Heart left ventricle (tissue), 16 donors: ENCODE results near the gene ARHGAP15. TPM values are rescaled to one million over a fixed set of nuclear protein-coding genes. Genes with fewer than 3 reads are reported as not detected.

Experiments
- ATAC-seq, 4 donors: fragments of 200-7000 bp; cut with Tn5 transposase; one replicate each; pipeline ENCODE4 v1.9.1; 2020 to 2022; ENCODE audit warnings: moderate library complexity in 4 of 4, mild to moderate bottlenecking in 3 of 4, moderate number of reproducible peaks in 1 of 4
- DNase-seq, 5 donors: peaks; one replicate each; pipeline ENCODE4 v3.0.0-alpha.2; 2020
- H3K27ac ChIP-seq, 12 donors: fragments of 200-600 bp; sonication (generic) in 4 of 12; one replicate each; pipeline versions ENCODE4 v1.5.0 to v1.8.0; 2016 to 2022; ENCODE audit warnings: mild to moderate bottlenecking in 2 of 12
- H3K27me3 ChIP-seq, 9 donors: fragments of 200-600 bp; sonication (generic) in 2 of 9; one replicate each; pipeline versions ENCODE4 v1.5.1 to v1.8.0; 2016 to 2022; ENCODE audit warnings: mild to moderate bottlenecking in 3 of 9
- H3K36me3 ChIP-seq, 9 donors: fragments of 200-600 bp; sonication (generic) in 2 of 9; one replicate each; pipeline versions ENCODE4 v1.5.0 to v1.8.0; 2018 to 2022; ENCODE audit warnings: mild to moderate bottlenecking in 2 of 9
- H3K4me1 ChIP-seq, 12 donors: fragments of 200-600 bp; sonication (generic) in 4 of 12; one replicate each; pipeline versions ENCODE4 v1.5.0 to v1.8.0; 2016 to 2022; ENCODE audit warnings: mild to moderate bottlenecking in 3 of 12
- H3K4me3 ChIP-seq, 12 donors: fragments of 200-600 bp; sonication (generic) in 4 of 12; one replicate each; pipeline versions ENCODE4 v1.5.0 to v1.8.0; 2017 to 2022; ENCODE audit warnings: mild to moderate bottlenecking in 9 of 12, moderate library complexity in 4 of 12
- H3K9me3 ChIP-seq, 12 donors: fragments of 200-600 bp; sonication (generic) in 4 of 12; one replicate each; pipeline versions ENCODE4 v1.5.0 to v1.8.0; 2016 to 2022; ENCODE audit warnings: mild to moderate bottlenecking in 1 of 12
- POLR2A ChIP-seq, 2 donors: fragments of 450-650 bp; IDR thresholded peaks; one replicate each; pipeline ENCODE4 v1.6.1; 2017; ENCODE audit warnings: antibody characterized with exemption in 2 of 2, mild to moderate bottlenecking in 2 of 2, moderate library complexity in 2 of 2
- WGBS, 4 donors: extraction: QIAGEN DNeasy Blood & Tissue Kit in 2 of 4; methylation state at CpG; one replicate each; pipeline versions ENCODE4 v1.1.5 to v1.1.7; 2013 to 2018; 5-methylcytosine and 5-hydroxymethylcytosine counted together
- intact Hi-C, 10 donors: fragments of 100-400 bp; cut with DNase I; formaldehyde crosslinking; loops; one replicate each; pipeline versions ENCODE4 v1.11.1 to v1.14.2; 2022
- polyA plus RNA-seq, 2 donors: library from polyadenylated mRNA; stranded (reverse); fragments of 200-250 nt; gene quantifications; one replicate each; pipeline ENCODE4 v1.2.3, GENCODE V29; 2013
- total RNA-seq, 9 donors: library from RNA; depleted of rRNA in 2 of 9; stranded (reverse); fragments of >200 nt in 2 of 9; fragmentation: NEBNext Ultra II Directional in 3 of 9; extraction: Animal tissue kit (Norgen Biotek cat#: 25700) in 3 of 9; gene quantifications; one replicate each; pipeline versions ENCODE4 v1.1.0 to v1.2.4, GENCODE V29; 2016 to 2023
- TF ChIP-seq, protein P1 (sequence below), 12 donors: fragments of 200-600 bp; sonication (generic) in 4 of 12; IDR thresholded peaks; one replicate each; pipeline versions ENCODE4 v1.5.0 to v1.8.0; 2018 to 2022; ENCODE audit warnings: antibody characterized with exemption in 12 of 12, mild to moderate bottlenecking in 5 of 12
- donor health status: ischemic (EF 13 %, LVEDD 7.1; RV severe dilation, severe dysfunction).
- donor health status: healthy with polysubstance abuse.
- donor health status: DM: no; HTN: yes; CAD: no.
- donor health status: DM: no; HTN: no; CAD: no.
- donor health status: ischemic (EF 25% LVEDD 6.9; RV normal size, moderate dysfunction).
- donor health status: ischemic (EF 25% LVEDD 5.7; RV mildly dilated, moderate dysfunction).
- donor health status: healthy.
- donor health status: DM: yes; HTN: yes; CAD: no.
- donor health status: ischemic (EF 35%, LVEDD 5.7; RV mildly dilated, moderate dysfunction).
- donor health status: nonischemic (EF 11% LVEDD 7.7; RV severe dilation, severe dysfunction).
- donor health status: DM: yes; HTN: yes; CAD: no.
- donor health status: PGD.
- donor health status: ischemic (EF 29% LVEDD 5.4; RV normal size, mild dysfunction).
- donor health status: nonischemic (EF 23%, LVEDD 6.1; RV moderate dilation, normal function).

The ARHGAP15 gene
- total and polyA plus RNA-seq, 11 donors = 1.3 to 8.7 (median 3.3) TPM

DNA sequence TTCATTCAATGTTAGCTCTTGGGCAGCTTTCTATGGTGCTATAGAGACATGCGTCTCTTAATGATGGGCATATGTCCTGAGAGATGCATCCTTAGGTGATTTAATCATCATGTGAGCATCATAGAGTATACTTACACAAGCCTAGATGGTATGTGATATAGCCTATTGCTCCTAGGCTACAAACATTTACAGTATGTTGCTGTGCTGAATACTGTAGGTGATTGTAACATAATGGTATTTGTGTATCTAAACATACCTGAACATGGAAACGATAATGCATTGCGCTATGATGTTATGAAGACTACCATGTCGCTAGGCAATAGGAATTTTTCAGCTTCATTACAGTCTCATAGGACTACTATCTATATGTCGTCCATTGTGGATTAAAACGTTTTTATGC is 89.4 kb downstream of the ARHGAP15 start:
- WGBS, 4 donors = 89 to 92% (median 89%) methylated on average over 6 of the region's 6 CpGs
- H3K9me3 ChIP-seq = peaks cover 0 to 7% (median 0%) of the 10 kb centered on the region in 12 donors
- peaks cover 0 to 4% (median 0%) of the 10 kb centered on the region in 12 donors for H3K4me1 ChIP-seq
- no peaks in the 10 kb centered on the region for H3K27me3 ChIP-seq
- no peaks in the 10 kb centered on the region for H3K36me3 ChIP-seq
- no peak overlapping the region for H3K4me3 ChIP-seq
- H3K27ac ChIP-seq = no peak overlapping the region
- DNase-seq = no peak
- TF ChIP-seq POLR2A (IDR thresholded peaks at IDR 0.05) = no peak
- TF ChIP-seq, protein P1, sequence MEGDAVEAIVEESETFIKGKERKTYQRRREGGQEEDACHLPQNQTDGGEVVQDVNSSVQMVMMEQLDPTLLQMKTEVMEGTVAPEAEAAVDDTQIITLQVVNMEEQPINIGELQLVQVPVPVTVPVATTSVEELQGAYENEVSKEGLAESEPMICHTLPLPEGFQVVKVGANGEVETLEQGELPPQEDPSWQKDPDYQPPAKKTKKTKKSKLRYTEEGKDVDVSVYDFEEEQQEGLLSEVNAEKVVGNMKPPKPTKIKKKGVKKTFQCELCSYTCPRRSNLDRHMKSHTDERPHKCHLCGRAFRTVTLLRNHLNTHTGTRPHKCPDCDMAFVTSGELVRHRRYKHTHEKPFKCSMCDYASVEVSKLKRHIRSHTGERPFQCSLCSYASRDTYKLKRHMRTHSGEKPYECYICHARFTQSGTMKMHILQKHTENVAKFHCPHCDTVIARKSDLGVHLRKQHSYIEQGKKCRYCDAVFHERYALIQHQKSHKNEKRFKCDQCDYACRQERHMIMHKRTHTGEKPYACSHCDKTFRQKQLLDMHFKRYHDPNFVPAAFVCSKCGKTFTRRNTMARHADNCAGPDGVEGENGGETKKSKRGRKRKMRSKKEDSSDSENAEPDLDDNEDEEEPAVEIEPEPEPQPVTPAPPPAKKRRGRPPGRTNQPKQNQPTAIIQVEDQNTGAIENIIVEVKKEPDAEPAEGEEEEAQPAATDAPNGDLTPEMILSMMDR (IDR thresholded peaks at IDR 0.05) = no peak
- intact Hi-C loops = no loop called here
- no peak for ATAC-seq

DNA sequence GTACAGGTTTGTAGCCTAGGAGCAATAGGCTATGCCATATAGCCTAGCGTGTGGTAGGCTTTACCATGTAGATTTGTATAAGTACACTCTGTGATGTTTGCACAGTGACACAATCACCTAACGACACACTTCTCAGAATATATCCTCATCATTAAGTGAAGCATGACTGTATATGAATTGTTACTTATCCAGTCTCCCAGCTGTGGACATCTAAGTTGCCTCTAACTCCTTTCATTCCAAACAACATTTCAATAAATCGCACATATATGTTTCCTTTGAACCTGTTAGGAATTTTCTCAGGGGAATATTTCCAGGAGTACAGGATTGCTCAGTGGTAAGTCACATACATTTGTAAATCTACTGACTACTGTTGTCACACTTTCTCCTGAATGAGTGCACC is 90.0 kb downstream of the ARHGAP15 start:
- no peak for DNase-seq
- no peak for ATAC-seq
- Histone ChIP-seq H3K27me3 (no peaks in the 10 kb centered on the region), H3K27ac (no peak overlapping the region), H3K4me3 (no peak overlapping the region), H3K4me1 (peaks cover 0 to 4% (median 0%) of the 10 kb centered on the region in 12 donors), H3K36me3 (no peaks in the 10 kb centered on the region), H3K9me3 (peaks cover 0 to 7% (median 0%) of the 10 kb centered on the region in 12 donors)
- TF ChIP-seq, protein P1 (IDR thresholded peaks at IDR 0.05) = no peak
- no peak for TF ChIP-seq POLR2A (IDR thresholded peaks at IDR 0.05)
- WGBS, 4 donors = 88 to 94% (median 90%) methylated on average over 3 of the region's 3 CpGs
- intact Hi-C loops = no loop called here

DNA sequence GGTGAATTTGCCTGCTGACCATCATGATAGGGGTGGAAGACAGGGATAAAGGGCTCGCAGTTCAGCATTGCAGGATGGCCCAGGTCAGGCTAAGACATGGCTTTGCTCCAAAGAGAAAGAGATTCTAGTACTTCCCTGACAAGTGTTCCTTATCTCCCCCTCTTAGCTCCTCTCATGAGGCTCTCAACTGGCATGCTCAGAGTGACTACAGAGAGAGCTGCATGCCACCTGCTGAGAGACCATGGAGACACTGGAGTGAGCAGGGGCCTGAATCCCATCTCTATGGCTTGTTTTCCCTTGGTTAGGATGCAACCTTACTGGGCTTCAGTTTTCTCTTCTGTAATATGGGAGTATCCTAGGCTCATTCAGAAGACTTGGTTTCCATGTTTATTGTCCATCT is 94.3 kb downstream of the ARHGAP15 start:
- no peaks in the 10 kb centered on the region for H3K36me3 ChIP-seq
- 22 to 60% (median 46%) methylated on average over 1 of the region's 1 CpG for WGBS, 4 donors
- no peak overlapping the region for H3K27ac ChIP-seq
- H3K9me3 ChIP-seq = no peaks in the 10 kb centered on the region
- intact Hi-C loops = no loop called here
- DNase-seq = no peak
- H3K27me3 ChIP-seq = no peaks in the 10 kb centered on the region
- no peak for ATAC-seq
- no peak for TF ChIP-seq POLR2A (IDR thresholded peaks at IDR 0.05)
- TF ChIP-seq, protein P1 (IDR thresholded peaks at IDR 0.05) = no peak
- no peaks in the 10 kb centered on the region for H3K4me1 ChIP-seq
- no peak overlapping the region for H3K4me3 ChIP-seq

DNA sequence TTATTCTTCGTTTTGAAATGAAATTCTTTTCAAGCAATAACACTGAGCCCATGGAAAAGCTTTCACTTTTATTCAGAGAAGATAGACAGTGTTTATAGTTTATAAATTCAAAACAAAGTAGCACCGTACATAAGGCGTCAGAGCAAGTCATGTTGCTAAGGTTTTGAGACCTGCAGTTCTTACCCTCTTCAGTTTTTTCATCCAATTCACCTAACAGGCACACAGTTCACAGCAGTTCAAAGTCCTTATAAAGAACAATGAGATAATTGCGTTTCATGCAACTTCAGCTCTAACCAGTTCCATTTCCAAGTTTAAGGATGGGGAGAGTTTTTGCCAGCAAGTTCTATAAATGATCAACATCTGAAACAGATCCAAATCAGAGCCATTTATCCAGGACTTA is 96.7 kb downstream of the ARHGAP15 start:
- 73 to 81% (median 77%) methylated on average over 4 of the region's 4 CpGs for whole genome bisulfite sequencing, 4 donors
- ATAC-seq = no peak

More for the DNA sequence above, 96.7 kb downstream of the ARHGAP15 start:
- Histone ChIP-seq H3K4me1 (no peaks in the 10 kb centered on the region), H3K27me3 (no peaks in the 10 kb centered on the region), H3K4me3 (no peak overlapping the region), H3K36me3 (no peaks in the 10 kb centered on the region), H3K27ac (no peak overlapping the region), H3K9me3 (no peaks in the 10 kb centered on the region)
- TF ChIP-seq POLR2A (IDR thresholded peaks at IDR 0.05) = no peak
- TF ChIP-seq, protein P1 (IDR thresholded peaks at IDR 0.05) = no peak
- intact Hi-C loops = no loop called here
- DNase-seq = no peak
